ENCODE data around the gene TEX22. TPM values are rescaled to one million over a fixed set of nuclear protein-coding genes. Genes with fewer than 3 reads are reported as not detected.

Gene TEX22
- total and polyA plus RNA-seq, 2 experiments from 2014 or later: 0.21 TPM

- TF ChIP-seq ZNF462 (CRISPR knock-in tag; IDR thresholded peaks at IDR 0.05) (no peak), POLR2AphosphoS5 (IDR thresholded peaks at IDR 0.05; ENCODE audit: low read depth) (no peak), ZNF114 (CRISPR knock-in tag; IDR thresholded peaks at IDR 0.05) (no peak), CTCF (conservative IDR thresholded peaks at IDR 0.05; ENCODE audit: low read depth in 2 of 2) (no peak), ETS1 (IDR thresholded peaks at IDR 0.05) (no peak)
Measured at GRCh38 chr14:105413544-105413886, 15.2 kb downstream of the TEX22 start (continued).
